GM19455 (cell line): ENCODE measurements around the gene DGKA.
A peak's percentile ranks its signal among the peaks of the same experiment; 100 is the strongest.
"Not testable (repeated sequence)": the region's sequence is repeated elsewhere in the genome, so short reads cannot be mapped to it uniquely, and the experiment has no call there.

ENCODE experiments used
- ATAC-seq: cut with Tn5 transposase; IDR thresholded peaks from one replicate; pipeline ENCODE4 v1.9.1; 2021; ENCODE audit not compliant: unreplicated experiment

The DGKA gene

DNA sequence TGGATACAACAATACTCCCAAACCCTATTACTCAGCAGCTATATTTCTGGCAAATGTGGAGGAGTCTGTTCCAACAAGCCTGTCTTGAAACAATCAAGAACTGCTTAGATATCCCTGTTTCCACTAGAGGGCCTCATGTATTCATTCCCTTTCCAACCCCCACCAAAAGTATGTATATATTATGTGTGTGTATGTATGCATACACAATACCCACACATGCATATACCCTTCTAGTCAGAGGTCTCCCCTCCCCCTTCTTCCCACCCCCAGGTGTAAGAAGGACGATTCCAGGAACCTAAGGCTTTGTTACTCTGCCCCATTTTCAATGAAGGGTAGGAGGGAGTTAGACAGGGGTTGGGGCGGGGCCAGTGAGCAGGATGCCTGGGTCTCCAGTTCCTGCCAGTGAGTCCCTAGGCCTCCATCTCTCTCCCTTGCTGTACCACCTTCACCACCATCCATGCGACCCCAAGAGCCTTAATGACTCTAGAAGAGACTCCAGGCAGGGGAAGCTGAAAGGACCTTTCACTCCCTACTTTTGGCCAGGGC is at the start of gene DGKA:
Gene DGKA (plus strand): TSS at position 392 of the 546 bp plus-strand sequence. CDS start 5,342 bp downstream, outside the sequence.
- ATAC-seq, result no peak

DNA sequence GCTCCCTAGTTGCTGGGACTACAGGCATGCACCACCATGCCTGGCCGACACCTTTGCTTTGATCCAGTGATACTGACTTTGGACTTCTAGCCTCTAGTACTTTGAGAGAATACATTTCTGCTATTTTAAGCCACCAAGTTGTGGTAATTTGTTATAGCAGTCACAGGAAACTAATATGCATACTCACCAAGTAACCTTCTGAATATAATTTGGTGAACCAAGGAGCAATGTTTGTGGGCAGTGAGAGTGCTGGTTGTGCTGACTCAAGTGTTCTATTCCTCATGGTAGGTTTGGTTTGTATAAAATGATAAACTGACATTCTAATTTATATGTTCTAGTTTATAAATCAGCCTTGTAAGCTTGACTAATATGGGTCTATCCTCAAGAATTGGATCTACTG is 45.8 kb upstream of the DGKA start:
- no peak for ATAC-seq

DNA sequence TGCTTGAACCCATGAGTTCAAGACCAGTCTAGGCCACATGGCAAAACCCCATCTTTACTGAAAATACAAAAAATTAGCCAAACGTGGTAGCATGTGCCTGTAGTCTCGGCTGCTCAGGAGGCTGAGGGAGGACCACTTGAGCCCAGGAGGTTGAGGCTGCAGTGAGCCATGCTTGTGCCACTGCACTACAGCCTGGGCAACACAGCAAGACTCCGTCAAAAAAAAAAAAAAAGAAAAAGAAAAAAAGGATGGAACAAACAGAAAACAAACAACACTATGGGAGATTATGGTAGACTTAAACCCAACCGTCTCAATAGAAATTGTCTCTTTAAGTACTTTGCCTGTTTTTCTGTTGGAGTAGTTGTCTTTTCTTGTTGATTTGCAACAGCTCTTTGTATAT is 39.7 kb upstream of the DGKA start:
- no peak for ATAC-seq

DNA sequence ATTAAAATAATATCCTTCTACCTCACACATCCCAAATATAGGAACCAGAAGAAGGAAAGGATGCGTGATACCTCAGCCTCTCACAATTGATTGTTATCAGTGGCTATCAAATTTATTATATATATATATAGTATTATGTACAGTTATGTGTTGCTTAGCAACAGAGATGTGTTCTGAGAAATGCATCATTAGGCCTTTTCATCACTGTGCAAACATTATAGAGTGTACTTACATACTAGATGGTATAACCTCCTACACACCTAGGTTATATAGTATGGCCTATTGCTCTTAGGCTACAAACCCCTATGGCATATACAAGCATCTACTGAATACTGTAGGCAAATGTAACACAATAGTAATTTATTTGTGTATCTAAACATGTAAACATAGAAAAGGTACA is 37.2 kb upstream of the DGKA start:
- no peak for ATAC-seq

DNA sequence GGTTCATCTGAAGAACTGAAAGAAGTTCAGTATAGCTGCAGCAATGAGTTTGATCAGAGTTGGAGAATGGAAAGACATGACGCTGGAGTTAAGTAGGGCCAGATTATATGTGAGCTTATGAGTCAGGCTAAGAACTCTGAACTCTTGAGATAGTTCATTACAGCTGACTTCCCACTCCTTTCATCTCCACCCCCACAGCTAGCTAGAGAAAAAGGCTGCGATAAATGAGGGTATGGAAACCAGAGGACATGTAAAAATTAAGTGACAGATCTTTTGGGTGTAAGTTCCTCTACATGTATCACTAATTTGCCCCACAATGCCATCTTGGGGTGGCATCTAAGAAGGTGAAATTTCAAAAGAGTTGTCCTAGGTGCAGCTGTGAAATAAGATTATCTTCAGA is 31.9 kb upstream of the DGKA start:
- no peak for ATAC-seq

DNA sequence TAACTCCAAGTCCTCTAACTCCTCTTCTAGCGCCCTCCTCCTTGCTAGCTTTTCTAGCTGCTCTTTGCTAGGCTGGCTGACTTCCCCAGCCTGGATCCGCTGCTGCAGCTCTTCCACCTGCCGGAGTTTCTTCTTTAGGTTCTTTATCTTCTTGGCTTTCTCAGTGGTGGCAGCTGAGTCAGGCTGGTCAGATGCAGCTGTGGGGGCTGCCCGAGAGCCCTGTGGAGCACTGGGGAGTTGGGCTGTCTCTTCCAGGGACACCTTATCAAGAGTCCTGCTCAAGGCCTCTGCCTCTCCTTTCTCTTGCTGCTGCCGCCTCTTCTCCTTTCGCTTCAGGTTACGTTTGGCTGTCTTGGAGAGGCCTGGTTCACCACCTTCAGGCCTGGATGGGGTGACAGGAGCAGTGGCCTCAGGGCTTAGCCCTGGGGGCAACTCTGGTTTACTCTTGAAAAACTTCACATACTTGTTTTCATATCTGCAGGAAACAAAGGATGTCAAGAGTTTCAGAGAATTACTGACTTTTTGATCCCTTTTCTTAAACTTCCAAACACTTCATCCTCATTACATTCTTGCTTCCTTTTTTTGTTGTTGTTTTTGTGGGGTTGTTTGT is 29.0 kb upstream of the DGKA start:
- ATAC-seq, result no peak

DNA sequence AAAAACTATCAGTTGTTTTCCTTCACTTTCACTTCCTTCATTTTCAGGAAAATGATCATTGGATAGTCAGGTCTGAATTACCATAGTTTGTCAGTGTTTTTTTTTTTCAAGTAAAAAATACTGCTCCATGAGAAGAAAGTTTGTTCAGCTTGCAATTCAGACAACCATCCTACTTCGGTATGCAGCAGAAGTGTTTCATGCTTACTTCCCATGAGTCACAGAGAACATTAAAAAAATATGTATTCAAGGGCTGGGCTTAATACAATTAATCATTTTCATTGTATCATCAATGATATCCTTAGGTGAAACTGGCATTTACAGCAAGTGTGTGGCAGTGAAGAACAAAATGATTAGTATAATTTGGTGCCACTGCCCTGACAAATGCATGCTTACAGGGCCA is 24.9 kb upstream of the DGKA start:
- ATAC-seq, result no peak

DNA sequence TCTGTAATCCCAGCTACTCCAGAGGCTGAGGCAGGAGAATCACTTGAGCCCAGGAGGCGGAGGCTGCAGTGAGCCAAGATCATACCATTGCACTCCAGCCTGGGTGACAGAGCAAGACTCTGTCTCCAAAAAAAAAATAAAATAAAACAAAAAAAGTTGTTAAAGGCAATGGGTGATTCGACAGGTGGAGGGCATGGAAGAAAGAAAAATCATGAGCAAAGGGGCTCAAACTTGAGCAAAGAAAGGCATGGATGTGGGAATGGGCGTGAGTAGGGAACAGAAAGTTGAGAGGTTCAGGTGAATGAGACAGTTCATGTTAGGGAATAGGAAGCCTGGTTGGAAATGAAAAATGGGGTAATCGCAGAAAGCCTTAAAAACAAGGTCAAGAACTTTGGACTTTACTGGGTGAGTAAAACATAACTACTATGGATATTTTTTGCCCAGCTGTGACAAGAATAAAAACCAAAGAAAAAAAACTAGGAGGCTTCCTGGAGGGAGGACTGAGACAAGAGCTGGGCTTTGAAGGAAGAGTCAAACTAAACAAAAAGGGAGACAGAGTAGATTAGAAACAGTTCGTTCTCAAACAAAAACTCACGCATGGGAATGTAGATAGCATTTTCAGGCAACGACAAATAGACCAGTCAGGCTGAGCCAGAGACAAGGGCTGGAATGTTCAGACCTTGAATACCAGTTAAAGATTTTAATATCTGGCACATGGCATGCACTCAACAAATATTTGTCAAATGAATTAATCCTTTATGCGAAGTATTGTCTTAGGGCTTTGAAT is 22.0 kb upstream of the DGKA start:
- no peak for ATAC-seq

DNA sequence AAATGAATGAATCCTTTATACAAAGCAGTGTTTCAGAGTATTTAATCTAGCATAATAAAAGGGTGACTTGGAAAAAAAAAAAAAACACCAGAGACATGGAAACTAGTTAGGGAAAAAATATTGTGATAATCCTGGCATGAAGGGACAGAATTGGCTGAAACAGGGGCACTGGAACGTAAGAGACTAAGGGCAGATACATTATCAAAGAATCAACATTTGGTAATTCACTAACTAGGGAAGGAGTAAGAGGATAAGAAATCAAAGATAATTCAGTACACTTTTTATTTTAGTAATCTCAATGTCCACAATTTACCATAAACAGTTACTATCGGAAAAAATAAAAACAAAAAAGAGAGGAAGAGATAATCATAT is 21.5 kb upstream of the DGKA start:
- no peak for ATAC-seq

DNA sequence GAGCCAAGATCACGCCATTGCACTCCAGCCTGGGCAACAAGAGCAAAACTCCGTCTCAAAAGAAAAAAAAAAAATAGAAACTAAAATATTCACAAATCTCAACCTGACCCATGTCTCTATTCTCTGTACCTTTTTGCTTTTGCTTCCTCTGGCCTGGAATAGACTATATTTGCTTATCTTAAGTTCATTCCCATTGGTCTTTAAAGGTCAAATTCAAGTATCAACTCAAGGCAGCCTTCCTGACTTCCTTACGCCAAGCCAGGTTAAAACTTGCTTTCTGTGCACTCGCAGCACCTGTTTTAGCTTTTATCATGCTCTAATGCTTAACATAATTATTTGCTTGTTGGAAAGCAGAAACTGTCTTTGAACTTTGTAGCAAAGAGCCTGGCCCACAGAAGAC is 18.1 kb upstream of the DGKA start:
- no peak for ATAC-seq

DNA sequence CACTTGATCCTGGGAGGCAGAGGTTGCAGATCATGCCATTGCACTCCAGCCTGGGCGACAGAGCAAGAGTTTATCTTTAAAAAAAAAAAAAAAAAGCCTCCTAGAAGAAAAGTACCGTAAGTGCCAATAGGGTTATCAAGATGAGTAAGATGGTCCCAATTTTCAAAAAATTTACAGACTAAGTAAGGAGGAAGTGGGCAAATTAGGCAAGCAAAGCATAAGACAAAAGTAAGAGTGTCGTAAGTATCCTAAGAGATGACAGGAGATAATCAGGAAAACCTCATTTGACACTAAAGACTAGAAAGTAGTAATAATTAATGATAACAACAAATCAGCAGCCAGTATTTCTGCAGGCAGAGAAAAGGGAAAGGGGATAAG is 15.5 kb upstream of the DGKA start:
- no peak for ATAC-seq

DNA sequence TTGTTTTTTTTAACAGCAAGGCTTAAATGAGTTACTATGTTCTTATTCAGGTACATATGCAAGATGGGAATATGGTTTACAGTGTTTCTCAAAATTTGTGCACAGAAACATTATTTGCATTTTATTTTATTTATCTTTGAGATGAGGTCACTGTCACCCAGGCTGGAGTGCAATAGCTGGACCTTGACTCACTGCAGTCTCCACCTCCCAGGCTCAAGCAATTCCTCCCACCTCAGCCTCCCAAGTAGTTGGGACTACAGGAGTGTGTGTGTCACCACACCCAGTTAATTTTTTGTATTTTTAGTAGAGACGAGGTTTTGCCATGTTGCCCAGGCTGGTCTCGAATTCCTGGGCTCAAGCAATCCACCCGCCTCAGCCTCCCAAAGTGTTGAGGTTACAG is 11.9 kb upstream of the DGKA start:
- ATAC-seq, result not testable (repeated sequence)

DNA sequence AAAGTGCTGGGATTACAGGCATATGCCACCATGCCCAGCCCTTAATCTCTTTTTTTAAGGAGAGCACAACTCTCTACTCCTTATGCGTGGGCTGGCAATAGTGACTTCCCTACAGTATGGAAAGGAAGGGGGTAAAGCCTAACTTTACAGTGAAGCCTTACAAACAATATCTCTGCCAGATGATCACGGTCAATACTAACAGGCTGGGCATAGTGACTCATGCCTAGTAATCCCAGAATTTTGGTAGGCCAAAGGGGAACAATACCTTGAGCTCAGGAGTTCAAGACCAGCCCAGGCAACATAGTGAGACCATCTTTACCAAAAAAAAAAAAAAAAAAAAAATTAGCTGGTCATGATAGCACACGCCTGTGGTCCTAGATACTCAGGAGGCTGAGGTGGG is 8.8 kb upstream of the DGKA start:
- no peak for ATAC-seq

DNA sequence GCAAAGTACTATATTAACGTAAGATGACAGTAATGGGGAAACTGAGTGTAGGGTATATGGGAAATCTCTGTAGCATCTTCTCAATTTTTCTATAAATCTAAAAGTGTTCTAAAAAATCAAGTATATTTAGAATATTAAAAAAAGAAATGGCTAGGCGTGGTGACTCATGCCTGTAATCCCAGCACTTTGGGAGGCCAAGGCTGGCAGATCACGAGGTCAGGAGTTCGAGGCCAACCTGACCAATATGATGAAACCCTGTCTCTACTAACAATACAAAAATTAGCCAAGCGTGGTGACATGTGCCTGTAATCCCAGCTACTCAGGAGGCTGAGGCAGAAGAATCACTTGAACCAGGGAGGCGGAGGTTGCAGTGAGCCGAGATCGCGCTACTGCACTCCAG is 7.3 kb upstream of the DGKA start:
- ATAC-seq, result not testable (repeated sequence)

DNA sequence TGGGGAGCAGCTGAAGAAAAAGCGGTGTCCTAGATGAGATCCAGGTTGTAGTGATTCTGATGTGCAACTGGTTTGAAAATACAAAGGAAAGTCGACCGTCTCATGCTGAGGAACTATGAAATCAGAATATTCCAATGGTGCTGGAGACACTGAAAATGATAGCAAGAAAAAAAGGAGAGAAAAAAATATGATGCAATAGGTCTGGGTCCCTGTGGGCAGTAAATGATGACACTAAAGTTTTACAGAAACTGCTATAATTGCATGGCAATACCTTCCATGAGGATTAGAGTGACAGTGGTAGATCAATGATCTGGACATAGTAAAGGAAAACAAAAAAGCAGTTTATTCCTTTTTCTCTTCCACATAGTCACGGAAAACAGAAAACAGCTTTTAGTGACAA is 5.6 kb upstream of the DGKA start:
- ATAC-seq, result no peak

DNA sequence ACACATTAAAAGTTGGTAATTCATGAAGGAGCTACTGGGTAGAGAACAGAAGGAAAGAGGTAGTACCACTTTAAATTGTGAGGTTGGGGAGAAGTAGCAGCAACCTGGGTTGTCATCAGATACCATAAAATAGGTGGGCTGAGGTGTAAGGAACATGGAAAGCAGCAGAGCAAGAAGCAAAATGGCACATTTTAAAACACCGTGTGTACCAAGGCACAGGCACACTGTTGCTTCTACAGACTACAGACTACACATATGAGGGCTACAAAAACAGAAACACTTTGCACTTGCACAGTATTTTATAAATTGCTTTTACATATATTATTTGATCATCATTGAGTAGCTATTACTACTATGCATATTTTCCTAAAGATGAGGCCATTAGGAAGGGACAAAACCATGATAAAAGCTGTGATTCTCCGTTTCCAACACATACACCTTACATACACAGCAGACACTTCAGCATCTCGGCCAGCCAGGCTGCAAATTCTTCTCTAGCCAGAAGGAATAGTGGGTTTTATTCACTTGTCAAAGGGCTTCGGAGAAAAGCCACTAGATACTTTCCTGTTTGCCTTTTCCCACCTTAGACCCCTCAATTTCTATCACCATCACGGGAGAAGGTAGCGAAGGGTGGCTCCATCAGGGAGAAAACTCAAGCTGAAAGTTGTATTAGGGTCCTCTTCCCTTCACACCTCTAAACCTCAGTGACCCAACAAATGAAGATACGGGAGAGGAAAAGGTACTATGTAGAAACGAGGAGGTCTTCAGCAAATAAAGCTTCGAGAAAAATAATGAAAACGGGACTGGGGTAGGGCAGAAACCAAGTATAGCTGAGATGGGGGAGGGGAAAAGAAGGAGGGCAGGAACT is 4.9 kb upstream of the DGKA start:
- no peak for ATAC-seq

DNA sequence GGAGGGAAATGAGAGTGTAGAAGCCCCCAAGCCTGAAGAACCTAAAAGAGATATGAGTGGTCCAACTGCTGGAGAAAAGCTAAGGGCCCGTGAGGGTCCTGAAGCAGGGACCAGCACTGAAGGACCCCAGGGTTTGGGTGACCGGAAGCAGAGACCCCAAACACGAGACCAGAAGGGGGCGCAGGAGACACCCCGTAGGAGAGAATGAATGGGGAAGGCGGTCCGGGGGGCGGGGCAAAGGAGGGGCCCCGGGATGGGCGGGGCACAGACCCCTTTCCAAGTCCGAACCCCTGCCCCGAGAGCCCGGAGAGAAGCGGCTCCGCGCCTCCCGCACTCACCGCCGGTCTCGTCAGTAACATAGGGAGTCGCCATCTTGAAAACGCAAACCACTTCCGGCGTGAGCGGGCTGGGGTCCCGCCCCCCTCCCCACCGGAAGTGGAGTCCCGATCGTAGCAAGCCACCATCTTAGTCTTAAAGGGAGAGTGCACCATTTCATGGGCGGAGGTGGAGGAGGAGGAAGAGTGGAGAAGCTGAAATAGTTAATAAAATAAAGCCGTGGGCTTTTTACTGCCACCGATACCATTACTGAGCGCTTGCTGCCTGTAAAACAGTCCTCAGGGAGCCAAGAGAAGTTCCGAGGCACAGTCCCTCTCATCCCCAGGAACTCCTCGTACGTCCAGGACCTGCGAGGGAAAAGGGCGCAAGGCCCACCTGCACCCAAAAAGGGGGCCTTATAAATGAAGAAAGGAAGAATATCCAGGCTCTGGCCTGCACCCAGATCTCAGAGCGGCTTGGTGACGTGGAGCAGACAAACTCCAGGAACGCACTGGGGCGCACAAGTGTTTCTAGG is 4.0 kb upstream of the DGKA start:
- ATAC-seq, result peak; percentile 45

DNA sequence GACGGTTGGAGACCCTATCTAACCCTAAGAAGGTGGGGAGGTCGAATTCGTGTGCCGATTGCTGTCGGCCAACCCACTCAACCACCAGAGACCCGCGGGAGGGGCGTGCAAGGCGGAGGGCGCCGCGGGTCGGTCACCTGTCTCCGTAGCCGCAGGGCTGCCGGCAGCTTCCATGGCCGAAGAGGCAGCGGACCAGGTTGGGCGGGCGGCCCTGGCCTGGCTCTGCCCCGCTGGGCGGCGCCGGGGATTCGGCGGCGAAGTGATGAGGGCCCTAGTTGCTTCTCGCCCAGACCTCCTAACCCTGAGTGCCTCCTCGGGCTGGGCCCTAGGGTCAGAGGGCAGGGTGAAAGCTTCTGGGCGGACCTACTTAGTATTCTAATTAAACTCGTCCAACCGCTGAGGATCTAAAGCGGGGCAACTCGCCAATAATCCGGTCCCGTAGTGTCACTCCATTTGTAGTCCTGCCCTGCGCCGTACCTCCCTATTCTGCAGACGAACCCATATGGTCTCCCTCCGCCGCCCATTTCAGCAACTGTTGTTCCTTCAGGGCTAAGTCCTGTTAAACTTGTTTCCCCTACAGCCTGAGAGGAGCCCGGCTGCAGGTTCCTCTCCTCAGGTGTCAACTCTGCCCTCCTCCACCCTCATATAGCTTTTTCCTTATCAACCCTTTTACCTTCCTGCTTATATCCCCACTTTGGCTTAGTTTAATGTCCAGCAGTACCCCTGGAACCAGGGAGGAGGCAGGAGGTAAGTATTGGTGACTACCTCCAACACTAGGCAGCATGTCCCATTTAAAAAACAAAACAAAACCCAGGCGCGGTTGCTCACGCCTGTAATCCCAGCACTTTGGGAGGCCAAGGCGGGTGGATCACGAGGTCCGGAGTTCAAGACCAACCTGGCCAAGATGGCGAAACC is 3.1 kb upstream of the DGKA start, which contains the start of gene PYM1:
Gene PYM1 (minus strand): TSS at position 307 of the 915 bp plus-strand sequence. CDS start 133 bp downstream, at position 174.
- peak; percentile 34 for ATAC-seq

DNA sequence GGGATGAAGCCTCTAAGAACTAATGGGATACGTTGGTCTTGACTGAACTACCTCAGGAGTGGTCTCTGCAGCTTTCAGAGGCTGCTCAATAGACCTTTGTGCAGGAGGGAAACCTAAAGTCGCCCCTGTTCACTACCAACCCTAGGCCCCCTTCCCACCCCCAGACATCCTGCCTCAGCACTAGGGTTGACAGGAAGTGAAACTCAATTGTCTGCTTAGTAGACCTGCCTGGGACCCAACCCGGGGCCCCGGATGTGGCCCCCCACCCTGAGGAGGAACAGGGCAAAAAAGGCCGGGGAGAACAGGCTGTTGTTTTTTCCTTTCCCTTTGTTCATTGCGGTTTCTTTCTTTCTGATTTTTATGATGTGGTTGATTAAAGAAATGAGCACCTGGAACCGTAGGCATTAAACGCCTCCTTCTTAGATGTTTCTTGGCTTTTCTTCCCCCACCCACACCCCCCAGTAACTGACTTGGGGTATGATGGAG is 1.6 kb upstream of the DGKA start:
- ATAC-seq, result peak; percentile 29
